ENCODE results near the gene KIR2DL3.
"Not testable (repeated sequence)": the region's sequence is repeated elsewhere in the genome, so short reads cannot be mapped to it uniquely, and the experiment has no call there.

Gene KIR2DL3

DNA sequence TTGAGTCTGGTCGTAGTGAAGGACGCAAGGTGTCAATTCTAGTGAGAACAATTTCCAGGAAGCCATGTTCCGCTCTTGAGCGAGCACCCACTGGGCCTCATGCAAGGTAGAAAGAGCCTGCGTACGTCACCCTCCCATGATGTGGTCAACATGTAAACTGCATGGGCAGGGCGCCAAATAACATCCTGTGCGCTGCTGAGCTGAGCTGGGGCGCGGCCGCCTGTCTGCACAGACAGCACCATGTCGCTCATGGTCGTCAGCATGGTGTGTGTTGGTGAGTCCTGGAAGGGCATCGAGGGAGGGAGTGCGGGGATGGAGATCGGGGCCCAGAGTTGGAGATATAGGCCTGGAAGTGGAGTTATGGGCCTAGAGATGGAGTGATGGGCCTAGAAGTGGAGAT, at the start of gene KIR2DL3:
Gene KIR2DL3, plus strand, starts transcription at position 208 of the 400 bp plus-strand sequence. Its CDS starts 33 bp downstream, at position 241.
- not testable (repeated sequence) for DNase-seq (ENCODE audit: low read depth)

DNA sequence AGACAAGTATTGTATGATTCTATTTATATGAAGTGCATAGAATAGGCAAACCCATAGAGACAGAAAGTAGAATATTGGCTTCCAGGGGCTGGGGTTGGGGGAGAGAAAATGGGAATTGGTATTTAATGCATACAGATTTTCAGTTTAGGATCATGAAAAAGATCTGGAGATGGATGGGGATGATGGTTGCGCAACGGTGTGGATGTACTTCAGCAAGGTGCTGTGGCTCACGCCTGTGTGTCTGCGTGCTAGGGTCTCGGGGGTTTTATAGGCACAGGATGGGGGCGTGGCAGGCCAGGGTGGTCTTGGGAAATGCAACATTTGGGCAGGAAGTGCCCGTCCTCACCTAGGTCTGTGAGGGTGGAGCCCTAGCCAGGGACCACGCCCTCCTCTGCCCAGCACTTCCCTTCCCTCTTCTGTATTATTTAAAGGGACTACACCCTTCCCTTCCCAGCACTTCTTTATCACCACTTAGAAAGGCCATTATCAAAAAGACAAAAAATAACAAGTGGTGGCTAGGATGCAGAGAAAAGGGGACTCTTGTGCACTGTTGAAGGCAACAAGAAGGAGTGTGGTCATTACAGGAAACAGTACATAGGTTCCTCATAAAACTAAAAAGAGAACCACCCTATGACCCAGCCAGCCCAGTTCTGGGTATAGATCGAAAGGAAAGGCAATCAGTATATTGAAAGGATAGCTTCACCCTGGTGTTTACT, 46.6 kb upstream of the KIR2DL3 start:
- DNase-seq (ENCODE audit: low read depth), result no peak

DNA sequence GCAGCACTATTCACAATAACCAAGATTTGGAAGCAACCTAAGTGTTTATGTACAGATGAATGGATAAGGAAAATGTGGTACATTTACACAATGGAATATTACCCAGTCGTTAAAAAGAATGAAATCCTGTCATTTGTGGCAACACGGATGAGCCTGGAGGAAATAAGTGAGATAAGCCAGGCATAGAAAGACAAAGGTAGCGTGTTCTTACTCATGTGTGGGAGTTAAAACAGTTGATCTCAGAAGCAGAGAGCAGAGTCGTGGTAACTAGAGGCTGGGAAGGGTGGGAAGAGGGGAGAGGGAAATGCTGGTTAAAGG, 46.1 kb upstream of the KIR2DL3 start:
- DNase-seq (ENCODE audit: low read depth), result no peak

DNA sequence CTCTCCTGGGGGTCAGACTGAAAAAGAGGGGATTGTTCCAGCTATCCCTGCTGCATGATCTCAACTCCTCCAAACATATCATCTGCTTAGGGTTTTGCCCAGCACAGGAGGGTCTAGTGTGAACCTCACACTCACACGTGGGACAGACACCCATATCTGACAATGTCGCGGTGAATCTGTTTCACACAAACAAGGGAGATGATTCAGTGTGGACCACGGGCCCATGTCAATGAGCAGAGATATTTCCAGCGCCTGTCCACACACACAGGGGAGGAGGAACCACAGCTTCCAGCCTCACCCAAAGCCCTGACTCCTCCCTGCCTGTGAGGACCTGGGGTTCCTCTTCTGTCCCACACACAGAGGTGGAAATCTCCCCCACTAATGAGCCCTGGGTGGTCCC, 43.7 kb upstream of the KIR2DL3 start:
- DNase-seq (ENCODE audit: low read depth), result no peak

DNA sequence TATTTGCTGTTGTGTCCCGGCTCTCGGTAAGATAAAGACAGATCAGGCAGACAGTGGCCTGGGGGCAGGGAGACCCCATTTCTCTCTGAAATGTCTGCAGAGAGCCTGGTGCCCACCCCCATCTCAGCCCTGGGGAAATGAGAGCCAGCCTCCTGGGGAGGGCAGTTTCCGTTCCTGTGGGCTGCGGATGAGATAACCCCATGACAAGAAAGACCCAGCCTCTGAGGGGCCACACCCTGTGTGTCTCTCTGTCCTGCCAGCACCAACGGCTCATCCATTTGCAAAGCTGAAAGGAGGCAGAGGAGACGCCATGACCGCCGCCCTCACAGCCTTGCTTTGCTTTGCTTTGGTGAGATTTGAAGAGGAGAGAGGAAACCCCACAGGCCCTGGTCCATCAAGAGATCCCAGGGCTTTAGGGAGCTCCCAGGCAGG, 42.2 kb upstream of the KIR2DL3 start:
- no peak for DNase-seq (ENCODE audit: low read depth)

DNA sequence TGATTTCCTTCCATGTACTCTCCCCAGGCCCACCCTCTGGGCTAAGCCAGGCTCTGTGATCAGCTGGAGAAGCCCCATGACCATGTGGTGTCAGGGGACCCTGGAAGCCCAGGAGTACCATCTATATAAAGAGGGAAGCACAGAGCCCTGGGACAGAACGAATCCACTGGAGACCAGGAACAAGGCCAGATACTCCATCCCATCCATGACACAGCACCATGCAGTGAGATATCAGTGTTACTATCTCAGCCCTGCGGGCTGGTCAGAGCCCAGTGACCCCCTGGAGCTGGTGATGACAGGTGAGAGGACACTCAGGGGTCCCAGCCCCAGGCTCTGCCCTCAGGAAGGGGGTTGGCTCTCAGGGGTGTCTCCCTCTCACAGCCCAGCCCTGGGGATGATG, 41.5 kb upstream of the KIR2DL3 start:
- no peak for DNase-seq (ENCODE audit: low read depth)

DNA sequence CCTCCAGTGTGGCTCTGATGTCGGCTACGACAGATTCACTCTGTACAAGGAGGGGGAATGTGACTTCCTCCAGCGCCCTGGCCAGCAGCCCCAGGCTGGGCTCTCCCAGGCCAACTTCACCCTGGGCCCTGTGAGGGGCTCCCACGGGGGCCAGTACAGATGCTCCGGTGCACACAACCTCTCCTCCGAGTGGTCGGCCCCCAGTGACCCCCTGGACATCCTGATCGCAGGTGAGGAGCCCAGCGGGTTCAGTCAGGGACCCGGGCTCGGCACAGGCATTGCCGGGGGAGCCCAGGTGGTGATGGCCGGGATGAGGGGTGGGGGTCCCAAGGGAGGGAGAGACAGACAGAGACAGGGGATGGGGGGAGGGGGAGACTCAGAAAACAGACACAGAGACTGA, 40.6 kb upstream of the KIR2DL3 start:
- DNase-seq (ENCODE audit: low read depth), result not testable (repeated sequence)

DNA sequence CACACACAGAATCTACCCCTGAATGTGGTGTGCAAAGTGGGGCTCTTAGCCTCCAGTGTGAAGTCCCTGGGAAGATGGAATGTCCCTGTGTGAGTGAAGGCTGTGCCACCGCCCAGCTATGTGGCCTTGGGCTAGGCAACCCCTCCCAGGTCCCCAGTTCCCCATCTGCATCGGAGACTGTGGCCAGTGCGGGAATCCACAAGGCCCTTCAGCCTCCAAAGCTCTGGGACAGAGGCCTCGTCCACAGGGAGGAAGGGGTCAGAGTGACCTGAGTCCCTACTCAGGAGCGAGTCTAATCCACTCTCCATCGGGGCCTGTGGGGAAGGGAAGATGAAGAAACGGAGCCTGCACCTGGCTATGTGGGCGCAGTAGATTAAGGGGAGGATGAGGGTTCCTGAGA, 33.4 kb upstream of the KIR2DL3 start:
- DNase-seq (ENCODE audit: low read depth), result no peak

DNA sequence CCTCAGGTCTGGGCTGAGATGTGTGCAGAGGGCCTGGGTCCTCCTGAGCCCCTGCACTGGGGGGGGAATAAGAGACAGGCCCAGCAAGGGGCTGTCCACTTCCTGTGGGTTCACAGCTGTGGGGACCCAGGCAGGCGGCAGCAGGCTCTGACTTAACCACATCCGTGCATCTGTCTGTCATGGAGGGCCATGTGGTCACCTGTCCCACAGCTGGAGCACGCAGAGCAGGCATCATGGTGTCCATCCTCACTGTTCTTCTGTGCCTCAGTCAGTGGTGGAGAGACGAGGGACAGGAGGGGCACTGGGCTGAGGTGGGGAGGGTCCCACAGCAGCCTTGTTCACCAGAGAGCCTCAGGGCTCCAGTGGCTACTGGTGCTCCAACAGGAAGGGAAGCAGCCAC, 30.4 kb upstream of the KIR2DL3 start:
- no peak for DNase-seq (ENCODE audit: low read depth)

DNA sequence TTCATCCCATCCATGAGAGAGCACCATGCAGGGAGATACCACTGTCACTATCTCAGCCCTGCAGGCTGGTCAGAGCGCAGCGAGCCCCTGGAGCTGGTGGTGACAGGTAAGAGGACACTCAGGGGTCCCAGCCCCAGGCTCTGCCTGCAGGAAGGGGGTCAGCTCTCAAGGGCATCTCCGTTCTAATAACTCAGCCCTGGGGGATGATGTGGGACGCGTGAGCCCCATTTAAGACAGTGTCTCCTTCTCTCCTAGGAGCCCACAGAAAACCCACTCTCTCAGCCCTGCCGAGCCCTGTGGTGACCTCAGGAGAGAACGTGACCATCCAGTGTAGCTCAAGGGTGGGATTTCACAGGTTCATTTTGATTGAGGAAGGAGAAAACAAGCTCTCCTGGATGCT, 29.5 kb upstream of the KIR2DL3 start:
- DNase-seq (ENCODE audit: low read depth), result no peak

DNA sequence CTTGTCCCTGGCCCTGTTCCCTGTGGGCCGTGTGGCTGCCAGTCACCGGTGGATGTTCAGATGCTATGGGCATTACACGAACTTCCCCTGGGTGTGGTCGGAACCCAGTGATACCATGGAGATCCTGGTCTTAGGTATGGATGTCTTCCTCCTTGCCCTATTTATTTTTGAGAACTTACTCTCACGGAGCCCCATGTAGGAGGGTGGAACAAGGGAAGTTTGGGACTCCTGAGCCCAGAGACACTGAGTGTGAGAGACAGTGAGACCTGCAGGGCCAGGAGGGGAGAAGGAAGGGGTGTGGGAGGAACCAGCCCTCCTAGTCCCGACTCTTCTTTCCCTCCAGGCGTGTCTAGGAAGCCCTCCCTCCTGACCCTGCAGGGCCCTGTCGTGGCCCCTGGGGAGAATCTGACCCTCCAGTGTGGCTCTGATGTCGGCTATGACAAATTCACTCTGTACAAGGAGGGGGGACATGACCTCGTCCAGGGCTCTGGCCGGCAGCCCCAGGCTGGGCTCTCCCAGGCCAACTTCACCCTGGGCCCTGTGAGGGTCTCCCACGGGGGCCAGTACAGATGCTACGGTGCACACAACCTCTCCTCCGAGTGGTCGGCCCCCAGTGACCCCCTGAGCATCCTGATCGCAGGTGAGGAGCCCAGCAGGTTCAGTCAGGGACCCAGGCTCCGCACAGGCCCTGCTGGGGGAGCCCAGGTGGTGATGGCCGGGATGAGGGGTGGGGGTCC, 28.9 kb upstream of the KIR2DL3 start:
- DNase-seq (ENCODE audit: low read depth), result no peak

DNA sequence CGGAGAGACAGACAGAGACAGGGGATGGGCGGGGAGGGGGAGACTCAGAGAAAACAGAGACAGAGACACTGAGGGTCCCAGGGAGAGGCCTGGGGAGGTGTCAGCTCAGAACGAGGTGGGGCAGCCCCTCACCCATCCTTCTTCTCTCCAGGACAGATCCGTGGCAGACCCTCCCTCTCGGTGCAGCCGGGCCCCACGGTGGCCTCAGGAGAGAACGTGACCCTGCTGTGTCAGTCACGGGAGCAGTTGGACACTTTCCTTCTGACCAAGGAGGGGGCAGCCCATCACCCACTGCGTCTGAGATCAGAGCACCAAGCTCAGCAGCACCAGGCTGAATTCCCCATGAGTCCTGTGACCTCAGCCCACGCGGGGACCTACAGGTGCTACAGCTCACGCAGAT, 28.4 kb upstream of the KIR2DL3 start:
- DNase-seq (ENCODE audit: low read depth), result not testable (repeated sequence)

DNA sequence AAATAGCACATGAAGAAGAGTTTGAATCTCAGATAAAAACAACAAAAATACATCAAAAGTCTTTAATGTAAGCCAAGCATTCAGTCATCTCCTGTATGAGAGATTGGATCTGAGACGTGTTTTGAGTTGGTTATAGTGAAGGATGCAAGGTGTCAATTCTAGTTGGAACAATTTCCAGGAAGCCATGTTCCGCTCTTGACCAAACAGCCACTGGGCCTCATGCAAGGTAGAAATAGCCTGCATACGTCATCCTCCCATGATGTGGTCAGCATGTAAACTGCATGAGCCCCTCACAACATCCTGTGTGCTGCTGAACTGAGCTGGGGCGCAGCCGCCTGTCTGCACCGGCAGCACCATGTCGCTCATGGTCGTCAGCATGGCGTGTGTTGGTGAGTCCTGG, 14.2 kb upstream of the KIR2DL3 start, which contains the start of gene KIR3DL3:
Gene KIR3DL3, plus strand, starts transcription at position 301 of the 400 bp plus-strand sequence. Its CDS starts 55 bp downstream, at position 356.
- no peak for DNase-seq (ENCODE audit: low read depth)

DNA sequence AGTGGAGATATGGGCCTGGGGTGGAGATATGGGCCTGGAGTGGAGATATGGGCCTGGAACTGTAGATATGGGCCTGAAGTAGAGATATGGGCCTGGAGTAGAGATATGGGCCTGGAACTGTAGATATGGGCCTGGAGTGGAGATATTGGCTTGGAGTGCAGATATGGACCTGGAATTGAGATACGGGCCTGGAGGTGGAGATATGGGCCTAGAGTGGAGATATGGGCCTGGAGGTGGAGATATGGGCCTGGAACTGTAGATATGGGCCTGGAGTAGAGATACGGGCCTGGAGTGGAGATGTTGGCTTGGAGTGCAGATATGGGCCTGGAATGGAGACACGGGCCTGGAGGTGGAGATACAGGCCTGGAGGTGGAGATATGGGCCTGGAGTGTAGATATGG, 13.7 kb upstream of the KIR2DL3 start:
- DNase-seq (ENCODE audit: low read depth), result no peak

DNA sequence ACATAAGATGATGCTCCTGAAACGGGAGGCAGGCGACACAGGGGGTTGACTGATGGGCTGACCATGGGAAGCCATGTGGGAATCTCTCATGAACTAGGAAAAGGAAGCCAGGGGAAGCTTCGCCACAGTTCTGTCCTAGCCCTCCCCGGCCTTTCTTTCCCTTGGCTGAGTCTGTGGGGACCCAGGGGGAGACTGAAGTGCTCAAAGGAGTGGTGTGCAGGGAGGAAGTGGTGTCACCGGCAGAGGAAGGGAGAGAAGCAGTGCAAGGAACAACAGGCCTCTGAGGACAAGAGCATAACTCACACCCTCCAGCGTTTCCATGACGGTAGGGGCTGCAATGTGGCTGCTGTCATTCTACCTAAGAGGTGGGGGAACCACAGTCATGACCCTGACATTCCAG, 13.0 kb upstream of the KIR2DL3 start:
- DNase-seq (ENCODE audit: low read depth), result no peak

DNA sequence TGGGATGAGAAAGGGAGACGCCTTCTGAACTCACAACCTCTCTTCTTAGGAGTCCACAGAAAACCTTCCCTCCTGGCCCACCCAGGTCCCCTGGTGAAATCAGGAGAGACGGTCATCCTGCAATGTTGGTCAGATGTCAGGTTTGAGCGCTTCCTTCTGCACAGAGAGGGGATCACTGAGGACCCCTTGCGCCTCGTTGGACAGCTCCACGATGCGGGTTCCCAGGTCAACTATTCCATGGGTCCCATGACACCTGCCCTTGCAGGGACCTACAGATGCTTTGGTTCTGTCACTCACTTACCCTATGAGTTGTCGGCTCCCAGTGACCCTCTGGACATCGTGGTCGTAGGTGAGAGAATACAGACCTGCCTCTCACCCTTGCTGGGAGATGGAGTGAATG, 10.8 kb upstream of the KIR2DL3 start:
- no peak for DNase-seq (ENCODE audit: low read depth)

DNA sequence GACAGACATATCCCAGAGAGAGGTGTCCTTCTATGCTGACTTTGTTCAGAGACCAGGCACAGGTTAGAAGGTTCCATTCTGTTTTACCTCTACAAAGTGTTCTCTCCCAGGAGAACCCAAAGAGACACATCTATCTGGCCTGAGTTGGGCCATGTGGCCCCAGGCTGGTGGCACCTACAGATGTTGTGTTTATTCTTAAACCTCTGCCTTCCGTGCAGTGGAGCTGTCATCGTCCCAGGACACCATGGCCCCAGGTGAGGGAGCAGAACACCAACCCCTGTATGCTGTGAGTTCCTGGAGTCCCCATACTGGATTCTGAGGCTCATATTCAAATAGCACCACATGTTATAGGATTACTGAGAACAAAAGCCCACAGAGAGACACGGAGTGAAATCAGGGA, 10.1 kb upstream of the KIR2DL3 start:
- DNase-seq (ENCODE audit: low read depth), result no peak

DNA sequence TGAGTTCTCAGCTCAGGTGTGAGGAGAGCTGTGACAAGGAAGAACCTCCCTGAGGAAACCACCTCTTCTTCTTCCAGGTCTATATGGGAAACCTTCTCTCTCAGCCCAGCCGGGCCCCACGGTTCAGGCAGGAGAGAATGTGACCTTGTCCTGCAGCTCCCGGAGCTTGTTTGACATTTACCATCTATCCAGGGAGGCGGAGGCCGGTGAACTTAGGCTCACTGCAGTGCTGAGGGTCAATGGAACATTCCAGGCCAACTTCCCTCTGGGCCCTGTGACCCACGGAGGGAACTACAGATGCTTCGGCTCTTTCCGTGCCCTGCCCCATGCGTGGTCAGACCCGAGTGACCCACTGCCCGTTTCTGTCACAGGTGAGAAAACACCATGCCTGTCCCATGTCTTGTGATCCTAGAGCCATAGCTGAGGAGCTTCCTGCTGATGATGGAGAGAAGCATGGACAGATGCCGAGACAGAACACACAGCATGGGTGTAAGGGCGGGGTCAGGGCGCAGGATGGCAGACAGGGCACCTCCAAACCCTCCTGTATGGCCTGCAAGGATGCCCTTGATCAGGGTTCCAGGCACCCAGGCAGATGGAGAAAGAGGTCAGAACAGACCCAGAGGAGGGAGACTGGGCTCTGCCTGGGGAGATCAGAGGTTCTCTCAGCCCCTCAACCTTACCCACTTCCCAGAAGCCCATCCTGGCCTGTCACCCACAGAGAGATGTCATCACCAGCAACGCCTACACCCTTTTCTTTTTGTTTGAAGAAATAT, 8.7 kb upstream of the KIR2DL3 start:
- no peak for DNase-seq (ENCODE audit: low read depth)

DNA sequence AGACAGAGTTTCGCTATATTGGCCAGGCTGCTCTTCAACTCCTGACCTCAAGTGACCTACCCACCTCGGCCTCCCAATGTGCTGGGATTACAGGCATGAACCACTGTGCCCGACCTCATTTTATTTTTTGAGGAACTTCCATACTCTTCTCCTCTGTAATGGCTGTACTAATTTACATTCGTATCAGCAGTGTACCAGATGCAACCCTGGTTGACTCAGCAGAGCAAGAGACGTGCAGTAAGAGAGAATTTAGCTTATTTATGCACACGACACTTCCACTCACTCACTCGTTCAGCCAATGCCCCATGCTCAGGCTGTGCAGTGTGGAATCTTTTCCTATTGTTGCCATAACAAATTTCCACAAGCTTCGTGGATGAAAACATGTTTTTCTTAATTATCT, 7.1 kb upstream of the KIR2DL3 start:
- no peak for DNase-seq (ENCODE audit: low read depth)

DNA sequence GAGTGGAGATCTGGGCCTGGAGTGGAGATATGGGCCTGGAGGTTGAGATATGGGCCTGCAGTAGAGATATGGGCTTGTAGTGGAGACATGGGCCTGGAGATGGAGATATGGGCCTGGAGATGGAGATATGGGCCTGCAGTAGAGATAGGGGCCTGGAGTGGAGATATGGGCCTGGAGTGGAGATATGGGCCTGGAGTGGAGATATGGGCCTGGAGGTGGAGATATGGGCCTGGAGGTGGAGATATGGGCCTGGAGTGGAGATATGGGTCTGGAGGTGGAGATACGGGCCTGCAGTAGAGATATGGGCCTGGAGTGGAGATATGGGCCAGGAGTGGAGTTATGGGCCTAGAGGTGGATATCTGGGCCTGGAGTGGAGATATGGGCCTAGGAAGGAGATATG, 402 bp downstream of the KIR2DL3 start:
- no peak for DNase-seq (ENCODE audit: low read depth)

DNA sequence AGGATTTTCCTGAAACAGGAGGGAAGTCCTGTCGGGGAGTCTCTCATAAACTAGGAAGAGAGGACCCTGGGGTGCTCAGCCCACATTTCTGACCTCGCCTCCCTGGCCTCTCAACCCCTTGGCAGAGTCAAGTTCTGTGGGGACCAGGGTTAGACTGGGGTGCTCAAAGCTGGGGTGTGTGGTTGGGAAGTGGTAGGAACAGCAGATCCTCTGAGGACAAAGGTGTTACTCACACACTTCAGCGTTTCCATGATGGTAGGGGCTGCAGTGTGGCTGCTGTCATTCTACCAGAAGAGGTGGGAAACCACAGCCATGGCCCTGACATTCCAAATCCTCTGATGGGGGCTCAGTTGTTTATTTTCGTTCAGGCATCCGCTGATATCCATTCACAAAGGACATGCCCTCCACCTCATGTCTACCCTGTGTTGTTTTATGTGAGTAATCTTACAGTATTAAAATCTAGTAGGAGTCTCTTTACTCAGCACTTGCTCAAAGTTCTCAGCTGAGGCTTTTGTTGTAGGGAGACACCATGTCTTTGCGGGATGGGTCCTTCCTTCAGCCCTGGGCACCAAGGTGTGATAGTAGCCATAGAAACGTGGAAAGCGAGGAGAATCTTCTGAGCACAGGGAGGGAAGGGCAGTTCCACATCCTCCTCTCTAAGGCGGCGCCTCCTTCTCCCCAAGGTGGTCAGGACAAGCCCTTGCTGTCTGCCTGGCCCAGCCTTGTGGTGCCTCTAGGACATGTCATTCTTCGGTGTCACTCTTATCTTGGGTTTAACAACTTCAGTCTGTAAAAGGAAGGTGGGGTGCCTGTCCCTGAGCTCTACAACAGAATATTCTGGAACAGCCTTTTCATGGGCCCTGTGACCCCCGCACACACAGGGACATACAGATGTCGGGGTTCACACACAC, 1.5 kb downstream of the KIR2DL3 start:
- no peak for DNase-seq (ENCODE audit: low read depth)

DNA sequence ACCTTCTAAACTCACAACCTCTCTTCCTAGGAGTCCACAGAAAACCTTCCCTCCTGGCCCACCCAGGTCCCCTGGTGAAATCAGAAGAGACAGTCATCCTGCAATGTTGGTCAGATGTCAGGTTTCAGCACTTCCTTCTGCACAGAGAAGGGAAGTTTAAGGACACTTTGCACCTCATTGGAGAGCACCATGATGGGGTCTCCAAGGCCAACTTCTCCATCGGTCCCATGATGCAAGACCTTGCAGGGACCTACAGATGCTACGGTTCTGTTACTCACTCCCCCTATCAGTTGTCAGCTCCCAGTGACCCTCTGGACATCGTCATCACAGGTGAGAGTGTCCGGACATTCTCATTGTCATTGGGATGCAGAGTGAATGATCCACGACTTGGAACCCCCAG, 3.6 kb downstream of the KIR2DL3 start:
- DNase-seq (ENCODE audit: low read depth), result not testable (repeated sequence)
